HFFc6 (cell line): Measurements from ENCODE around the gene PDE6B. TPM values are rescaled to one million over a fixed set of nuclear protein-coding genes. Genes with fewer than 3 reads are reported as not detected.

Experiments
- DNase-seq: peaks from one replicate; pipeline ENCODE4 v3.0.0-alpha.2; 2018
- H3K27ac Mint-ChIP-seq: 2 replicates; pipeline ENCODE4 v1.8.0; 2020; ENCODE audit warnings: mild to moderate bottlenecking, mixed read lengths
- H3K27me3 Mint-ChIP-seq: 2 replicates; pipeline ENCODE4 v1.8.0; 2021; ENCODE audit warnings: mild to moderate bottlenecking, moderate library complexity, mixed read lengths; ENCODE audit not compliant: insufficient read depth
- H3K36me3 Mint-ChIP-seq: 2 replicates; pipeline ENCODE4 v1.8.0; 2021; ENCODE audit warnings: low read depth, mixed read lengths
- H3K4me1 Mint-ChIP-seq: 2 replicates; pipeline ENCODE4 v1.8.0; 2020; ENCODE audit warnings: low read depth, mixed read lengths
- H3K4me3 Mint-ChIP-seq: 2 replicates; pipeline ENCODE4 v1.8.0; 2020; ENCODE audit warnings: mild to moderate bottlenecking, moderate library complexity, mixed read lengths
- H3K9me3 Mint-ChIP-seq: 2 replicates; pipeline ENCODE4 v1.8.0; 2020; ENCODE audit warnings: mild to moderate bottlenecking, mixed read lengths
- CTCF ChIP-seq: fragments of 200-600 bp; sonication (generic); IDR thresholded peaks from 2 replicates; pipeline ENCODE4 v1.5.0; 2021; ENCODE audit warnings: antibody characterized with exemption, mild to moderate bottlenecking
- total RNA-seq, 6 experiments: library from RNA; stranded (reverse); fragmentation: NEBNext Ultra II Directional; extraction: Animal tissue kit (Norgen Biotek cat#: 25700); gene quantifications; 2 replicates in 1 of 6; 3 replicates in 5 of 6; pipeline ENCODE4 v1.2.3, GENCODE V29; 2021

The PDE6B gene
- total RNA-seq, 6 experiments from 2014 or later = not detected

GRCh38 chr4:706834-707598 lies 81.6 kb downstream of the PDE6B start:
- TF ChIP-seq CTCF = no peak
- Mint-ChIP-seq H3K4me1 (peaks cover 12% of the 10 kb centered on the region), H3K27ac (no peak overlapping the region), H3K27me3 (peaks cover 6% of the 10 kb centered on the region), H3K4me3 (peak overlapping the region; percentile 71), H3K9me3 (no peaks in the 10 kb centered on the region), H3K36me3 (peaks cover 22% of the 10 kb centered on the region)
- no peak for DNase-seq

- Mint-ChIP-seq H3K9me3 (no peaks in the 10 kb centered on the region), H3K27me3 (peaks cover under 1% of the 10 kb centered on the region; the same call in 1 of the 2 replicates), H3K36me3 (peaks cover 22% of the 10 kb centered on the region), H3K4me1 (peaks cover 12% of the 10 kb centered on the region), H3K27ac (no peak overlapping the region), H3K4me3 (no peak overlapping the region)
- DNase-seq = no peak
- no peak for TF ChIP-seq CTCF
Observed at GRCh38 chr4:707929-708630, 82.7 kb downstream of the PDE6B start.

- TF ChIP-seq CTCF = no peak
- no peak for DNase-seq
- Mint-ChIP-seq H3K4me1 (peaks cover 12% of the 10 kb centered on the region), H3K27ac (no peak overlapping the region), H3K27me3 (no peaks in the 10 kb centered on the region), H3K36me3 (peaks cover 22% of the 10 kb centered on the region), H3K4me3 (no peak overlapping the region; the same call in 1 of the 2 replicates), H3K9me3 (no peaks in the 10 kb centered on the region)
Observed at GRCh38 chr4:708631-708933, 83.2 kb downstream of the PDE6B start.

GRCh38 chr4:709348-709747 lies 84.0 kb downstream of the PDE6B start:
- Mint-ChIP-seq H3K36me3 (peaks cover 23% of the 10 kb centered on the region), H3K27ac (no peak overlapping the region), H3K4me1 (peaks cover 12% of the 10 kb centered on the region), H3K27me3 (no peaks in the 10 kb centered on the region), H3K9me3 (no peaks in the 10 kb centered on the region), H3K4me3 (no peak overlapping the region)
- no peak for TF ChIP-seq CTCF
- DNase-seq = no peak

- Mint-ChIP-seq H3K4me1 (peaks cover 12% of the 10 kb centered on the region), H3K36me3 (peaks cover 31% of the 10 kb centered on the region), H3K4me3 (no peak overlapping the region), H3K27ac (no peak overlapping the region), H3K27me3 (no peaks in the 10 kb centered on the region; the same call in 1 of the 2 replicates), H3K9me3 (peaks cover 1% of the 10 kb centered on the region)
- TF ChIP-seq CTCF = no peak
- no peak for DNase-seq
Observed at GRCh38 chr4:710116-710515, 84.7 kb downstream of the PDE6B start.
